Measurements from ENCODE around the gene ATRAID.
A peak's percentile ranks its signal among the peaks of the same experiment; 100 is the strongest.

ATRAID gene

DNA sequence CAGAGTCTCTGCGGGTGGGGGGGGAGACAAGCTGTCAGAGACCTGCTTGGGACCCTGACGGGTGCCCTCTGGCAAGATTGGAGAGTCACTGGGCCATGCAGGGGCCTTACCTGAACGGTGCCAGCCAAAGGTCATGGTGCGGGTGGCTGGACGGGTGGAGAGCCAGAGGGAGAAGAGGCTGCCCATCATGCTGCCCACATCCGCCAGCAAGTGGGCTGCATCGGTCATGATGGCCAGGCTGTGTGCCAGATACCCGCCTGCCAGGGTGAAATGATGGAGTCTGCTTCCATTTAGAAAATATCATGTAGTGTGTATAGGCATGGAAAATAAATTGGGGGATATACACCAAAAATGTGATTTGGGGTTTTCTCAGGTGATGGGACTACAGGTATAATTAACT is 46.2 kb downstream of the ATRAID start:
- in situ Hi-C loops (cut with HindIII; ENCODE audit: low pct_ligation_motif_present, low sequenced_read_pairs) = no loop called here
- H3K27me3 ChIP-seq (replicated peaks) = peaks cover 32% of the 10 kb centered on the region

DNA sequence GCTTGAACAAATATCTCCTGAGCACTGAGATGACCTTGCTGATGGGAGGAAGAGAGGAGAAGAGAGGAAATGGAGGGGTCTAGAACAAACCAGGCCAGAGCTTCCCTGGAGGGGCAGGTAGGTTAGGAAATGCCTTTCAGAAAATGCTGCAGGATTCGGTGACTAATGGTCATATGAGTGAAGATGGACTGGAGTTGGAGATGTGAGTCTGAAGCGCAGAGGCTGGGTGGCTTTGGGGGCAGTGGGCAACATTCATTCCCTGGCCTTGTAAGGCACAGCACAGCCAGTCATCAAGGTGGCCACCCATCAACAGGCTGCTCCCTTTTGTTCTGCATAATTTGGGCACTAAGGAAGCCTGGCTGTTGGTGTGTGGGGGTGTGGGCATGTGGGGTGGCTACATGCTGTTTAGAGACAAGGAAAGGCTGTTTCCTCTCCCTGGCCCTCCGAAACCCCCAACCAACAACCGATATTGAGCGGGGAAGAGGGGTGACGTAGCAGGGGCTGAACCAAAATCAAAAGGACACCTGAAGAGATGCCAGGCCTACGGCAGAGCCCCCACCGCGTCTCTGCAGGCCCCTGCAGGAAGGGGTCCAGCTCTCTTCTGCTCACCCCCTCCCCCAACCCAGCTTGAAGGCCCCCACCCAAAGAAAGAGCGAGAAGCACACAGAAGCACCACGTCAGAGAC is 49.5 kb downstream of the ATRAID start:
- Histone ChIP-seq H3K4me3 (ENCODE audit: low read depth, low read length) (no peak overlapping the region), H3K27me3 (replicated peaks) (peaks cover 59% of the 10 kb centered on the region), H3K36me3 (replicated peaks) (no peaks in the 10 kb centered on the region), H3K27ac (no peak overlapping the region)
- TF ChIP-seq, protein P1, sequence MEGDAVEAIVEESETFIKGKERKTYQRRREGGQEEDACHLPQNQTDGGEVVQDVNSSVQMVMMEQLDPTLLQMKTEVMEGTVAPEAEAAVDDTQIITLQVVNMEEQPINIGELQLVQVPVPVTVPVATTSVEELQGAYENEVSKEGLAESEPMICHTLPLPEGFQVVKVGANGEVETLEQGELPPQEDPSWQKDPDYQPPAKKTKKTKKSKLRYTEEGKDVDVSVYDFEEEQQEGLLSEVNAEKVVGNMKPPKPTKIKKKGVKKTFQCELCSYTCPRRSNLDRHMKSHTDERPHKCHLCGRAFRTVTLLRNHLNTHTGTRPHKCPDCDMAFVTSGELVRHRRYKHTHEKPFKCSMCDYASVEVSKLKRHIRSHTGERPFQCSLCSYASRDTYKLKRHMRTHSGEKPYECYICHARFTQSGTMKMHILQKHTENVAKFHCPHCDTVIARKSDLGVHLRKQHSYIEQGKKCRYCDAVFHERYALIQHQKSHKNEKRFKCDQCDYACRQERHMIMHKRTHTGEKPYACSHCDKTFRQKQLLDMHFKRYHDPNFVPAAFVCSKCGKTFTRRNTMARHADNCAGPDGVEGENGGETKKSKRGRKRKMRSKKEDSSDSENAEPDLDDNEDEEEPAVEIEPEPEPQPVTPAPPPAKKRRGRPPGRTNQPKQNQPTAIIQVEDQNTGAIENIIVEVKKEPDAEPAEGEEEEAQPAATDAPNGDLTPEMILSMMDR (IDR thresholded peaks at IDR 0.05; ENCODE audit: low read depth, low read length, missing control alignments) = no peak
- in situ Hi-C loops (cut with HindIII; ENCODE audit: low pct_ligation_motif_present, low sequenced_read_pairs) = no loop called here
- no peak for DNase-seq

More for the DNA sequence above, 46.2 kb downstream of the ATRAID start:
- Histone ChIP-seq H3K27ac (no peak overlapping the region), H3K36me3 (replicated peaks) (no peaks in the 10 kb centered on the region), H3K4me3 (ENCODE audit: low read depth, low read length) (no peak overlapping the region)
- TF ChIP-seq, protein P1 (IDR thresholded peaks at IDR 0.05; ENCODE audit: low read depth, low read length, missing control alignments) = no peak
- no peak for DNase-seq

DNA sequence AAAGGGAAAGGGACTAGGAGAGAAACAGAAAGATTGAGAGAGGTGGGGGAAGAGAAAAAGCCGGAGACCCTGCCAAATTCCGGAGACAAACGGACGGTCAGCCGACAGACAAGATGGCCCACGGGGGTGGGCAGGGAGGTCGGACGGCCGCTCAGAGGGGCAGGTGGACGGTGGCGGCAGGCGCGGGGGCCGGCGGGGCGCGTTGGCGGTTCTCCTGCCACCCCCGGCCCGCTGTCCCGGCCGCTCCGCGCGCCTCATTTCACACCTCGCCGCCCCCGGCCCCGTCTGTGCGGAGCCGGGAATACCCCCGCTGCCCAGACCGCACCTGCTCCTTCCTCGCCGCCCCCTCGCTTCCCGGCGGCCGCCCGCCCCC is 50.1 kb downstream of the ATRAID start:
- H3K4me3 ChIP-seq (ENCODE audit: low read depth, low read length) = no peak overlapping the region
- no peak for DNase-seq
- in situ Hi-C loops (cut with HindIII; ENCODE audit: low pct_ligation_motif_present, low sequenced_read_pairs) = no loop called here
- TF ChIP-seq, protein P1 (IDR thresholded peaks at IDR 0.05; ENCODE audit: low read depth, low read length, missing control alignments) = no peak
- H3K36me3 ChIP-seq (replicated peaks) = no peaks in the 10 kb centered on the region
- no peak overlapping the region for H3K27ac ChIP-seq
- peaks cover 59% of the 10 kb centered on the region for H3K27me3 ChIP-seq (replicated peaks)

GRCh38 chr2:27262379-27263286 is 50.8 kb downstream of the ATRAID start, which contains the start of gene SLC30A3:
SLC30A3 (minus strand) TSS chr2:27263047; CDS start chr2:27262906, 141 bp downstream.
- Histone ChIP-seq H3K4me3 (ENCODE audit: low read depth, low read length) (peak within 1 kb of the TSS; percentile 15), H3K36me3 (replicated peaks) (no peaks in the 10 kb centered on the region), H3K27me3 (replicated peaks) (peaks cover 66% of the 10 kb centered on the region), H3K27ac (no peak within 1 kb of the TSS)
- TF ChIP-seq, protein P1 (IDR thresholded peaks at IDR 0.05; ENCODE audit: low read depth, low read length, missing control alignments) = no peak
- in situ Hi-C loops (cut with HindIII; ENCODE audit: low pct_ligation_motif_present, low sequenced_read_pairs) = no loop called here
- no peak for DNase-seq

GRCh38 chr2:27263287-27264252 is 51.7 kb downstream of the ATRAID start:
- no peak overlapping the region for H3K27ac ChIP-seq
- H3K27me3 ChIP-seq (replicated peaks) = peaks cover 66% of the 10 kb centered on the region
- H3K4me3 ChIP-seq (ENCODE audit: low read depth, low read length) = peak overlapping the region; percentile 15
- no peaks in the 10 kb centered on the region for H3K36me3 ChIP-seq (replicated peaks)
- in situ Hi-C loops (cut with HindIII; ENCODE audit: low pct_ligation_motif_present, low sequenced_read_pairs) = no loop called here
- TF ChIP-seq, protein P1 (IDR thresholded peaks at IDR 0.05; ENCODE audit: low read depth, low read length, missing control alignments) = no peak
- DNase-seq = no peak
